HG02798 (cell line): ENCODE data around the gene UBTF.

Experiments
- ATAC-seq: cut with Tn5 transposase; IDR thresholded peaks from one replicate; pipeline ENCODE4 v1.9.1; 2021; ENCODE audit warnings: mild to moderate bottlenecking; ENCODE audit not compliant: unreplicated experiment, poor library complexity

Gene UBTF

DNA sequence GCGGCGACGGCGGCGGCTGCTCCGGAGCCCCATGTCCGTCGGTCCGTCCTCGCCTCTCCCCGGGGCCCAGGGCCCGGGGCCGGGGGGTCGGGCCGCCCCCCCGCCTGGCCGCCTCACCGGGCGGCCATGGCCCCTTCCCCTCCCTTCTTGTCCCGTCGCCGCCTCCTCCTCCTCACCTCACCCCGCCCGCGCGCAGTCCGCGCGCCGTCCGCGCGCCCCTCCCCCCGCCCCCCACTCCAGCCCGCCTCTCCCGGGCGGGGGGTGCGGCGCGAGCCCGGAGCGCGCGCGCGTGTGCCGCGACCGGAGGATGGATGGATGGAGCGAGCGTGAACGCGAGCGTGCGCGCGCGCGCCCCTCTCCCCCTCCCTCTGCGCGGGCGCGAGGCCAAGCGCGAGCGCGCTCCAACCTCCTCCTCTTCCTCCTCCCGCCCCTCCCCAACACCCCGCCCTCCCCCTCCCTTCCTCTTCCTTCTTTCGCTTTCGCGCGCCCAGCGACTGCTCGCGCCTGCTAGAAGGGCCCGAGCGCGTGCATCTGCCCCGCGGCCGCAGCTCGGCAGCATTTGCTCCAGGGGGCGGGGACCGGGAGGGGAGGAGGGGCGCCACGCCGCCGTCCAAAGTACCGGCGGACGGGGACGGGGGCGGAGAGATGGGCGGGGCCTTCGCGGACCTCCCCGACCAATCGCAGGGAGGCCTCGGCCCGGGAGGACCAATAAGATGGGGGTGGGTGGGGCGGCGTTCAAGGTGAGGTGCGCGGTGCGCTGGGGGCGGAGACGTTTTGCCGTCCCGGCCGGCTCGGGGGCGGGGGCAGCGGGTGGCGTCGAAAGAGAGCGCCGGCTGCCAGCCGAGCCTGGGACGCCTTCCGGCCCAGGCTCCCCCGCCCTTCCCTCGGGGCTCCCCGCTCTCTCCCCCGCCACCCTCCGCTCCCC is 19.7 kb downstream of the UBTF start, which contains the start of gene ATXN7L3:
Gene ATXN7L3, minus strand, starts transcription at position 332 of the 925 bp plus-strand sequence. CDS start 1,814 bp downstream, outside the sequence.
- peak; percentile 75 for ATAC-seq

DNA sequence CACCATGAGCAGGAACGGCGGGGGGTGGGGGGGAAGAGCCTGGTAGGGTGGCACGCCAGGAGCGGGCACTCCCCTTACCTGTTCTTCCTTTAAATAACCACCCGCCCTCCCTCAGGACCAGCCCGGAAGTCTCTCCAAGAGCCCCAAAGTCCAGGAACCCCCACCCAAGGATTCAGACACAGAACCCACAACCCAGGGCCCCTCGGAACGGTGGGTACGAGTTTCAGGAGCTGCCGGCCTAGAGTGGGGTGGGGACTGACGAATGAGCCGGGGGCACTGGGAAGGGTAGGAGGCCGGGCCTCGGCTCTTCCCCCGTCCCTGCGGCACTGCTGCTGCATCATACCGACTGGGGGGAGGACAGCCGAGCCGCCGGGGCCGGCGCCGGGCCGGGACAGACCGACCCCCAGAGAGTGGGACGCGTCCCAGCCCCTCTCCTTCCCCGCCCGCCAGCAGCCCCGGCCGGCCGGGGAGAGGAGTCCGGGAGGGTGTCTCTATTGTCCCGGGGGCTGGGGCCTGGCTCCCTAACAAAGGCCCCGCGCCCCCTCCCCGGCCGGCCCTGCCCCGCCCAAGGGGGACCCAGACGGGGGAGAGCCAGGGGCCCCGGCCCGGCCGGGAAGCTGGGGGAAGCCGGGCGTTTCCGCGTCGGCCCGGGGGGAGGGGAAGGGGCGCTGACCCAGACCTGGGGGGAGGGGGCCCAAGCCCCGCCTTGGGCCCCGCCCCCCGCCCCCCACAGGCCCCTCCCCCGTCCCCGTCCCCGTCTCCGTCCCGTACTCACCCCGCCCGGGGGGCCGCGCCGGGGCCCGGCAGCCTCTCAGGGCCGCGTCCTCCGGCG is 20.5 kb downstream of the UBTF start:
- ATAC-seq: peak; percentile 20

DNA sequence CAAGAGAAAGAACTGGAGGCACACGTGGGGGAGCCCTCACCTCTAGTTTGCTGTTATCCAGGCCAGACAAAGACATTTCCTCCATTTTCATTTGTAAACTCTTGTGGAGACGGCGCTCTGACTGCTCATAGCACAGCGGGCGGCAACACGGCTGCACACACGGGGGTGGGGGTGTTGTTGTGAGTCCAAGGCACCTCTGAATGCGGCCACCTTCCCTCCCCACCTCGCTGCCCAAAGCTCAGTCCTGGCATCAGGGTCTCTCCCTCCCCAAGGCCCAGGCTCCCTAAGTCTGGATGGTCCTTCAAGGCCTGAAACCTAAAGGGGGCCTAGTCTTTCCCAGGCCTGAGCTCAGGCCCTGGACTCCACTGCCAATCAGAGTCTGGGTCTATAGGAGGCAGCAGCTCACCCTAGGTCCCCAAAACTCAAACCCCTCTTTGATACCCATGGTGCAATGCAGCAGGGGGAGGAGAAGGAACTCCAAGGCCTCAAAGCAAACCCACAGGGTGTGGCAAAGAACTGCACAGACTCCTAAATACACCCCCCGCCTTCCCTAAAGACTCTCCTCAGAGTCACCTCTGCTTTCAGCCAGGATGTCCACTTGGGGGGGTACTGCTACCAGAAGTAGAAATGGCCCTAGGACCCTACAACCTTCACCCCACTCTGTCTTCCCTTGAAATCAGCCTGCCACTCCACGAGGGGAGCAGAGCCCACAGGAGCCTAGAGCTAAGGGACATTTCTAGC is 21.3 kb downstream of the UBTF start:
- ATAC-seq: no peak

DNA sequence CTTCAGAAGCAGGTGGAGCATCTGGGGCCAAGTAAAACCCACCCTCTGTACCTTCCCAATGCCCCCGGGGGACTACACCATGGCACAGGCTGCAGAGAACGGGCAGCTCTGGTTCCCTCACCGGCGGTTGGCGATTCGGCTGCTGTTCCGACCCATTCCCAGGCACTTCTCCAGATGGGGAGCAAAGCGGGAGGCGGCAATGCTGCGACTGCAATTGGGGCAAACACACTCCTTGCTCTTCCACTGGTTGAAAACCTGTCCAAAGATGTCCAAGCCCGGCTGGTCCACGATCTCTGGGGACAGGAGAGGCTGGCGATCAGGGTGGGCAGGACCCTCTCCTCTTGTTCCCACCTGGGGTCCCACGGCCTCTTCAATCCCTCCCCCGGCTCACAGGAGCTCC is 22.4 kb downstream of the UBTF start:
- no peak for ATAC-seq

DNA sequence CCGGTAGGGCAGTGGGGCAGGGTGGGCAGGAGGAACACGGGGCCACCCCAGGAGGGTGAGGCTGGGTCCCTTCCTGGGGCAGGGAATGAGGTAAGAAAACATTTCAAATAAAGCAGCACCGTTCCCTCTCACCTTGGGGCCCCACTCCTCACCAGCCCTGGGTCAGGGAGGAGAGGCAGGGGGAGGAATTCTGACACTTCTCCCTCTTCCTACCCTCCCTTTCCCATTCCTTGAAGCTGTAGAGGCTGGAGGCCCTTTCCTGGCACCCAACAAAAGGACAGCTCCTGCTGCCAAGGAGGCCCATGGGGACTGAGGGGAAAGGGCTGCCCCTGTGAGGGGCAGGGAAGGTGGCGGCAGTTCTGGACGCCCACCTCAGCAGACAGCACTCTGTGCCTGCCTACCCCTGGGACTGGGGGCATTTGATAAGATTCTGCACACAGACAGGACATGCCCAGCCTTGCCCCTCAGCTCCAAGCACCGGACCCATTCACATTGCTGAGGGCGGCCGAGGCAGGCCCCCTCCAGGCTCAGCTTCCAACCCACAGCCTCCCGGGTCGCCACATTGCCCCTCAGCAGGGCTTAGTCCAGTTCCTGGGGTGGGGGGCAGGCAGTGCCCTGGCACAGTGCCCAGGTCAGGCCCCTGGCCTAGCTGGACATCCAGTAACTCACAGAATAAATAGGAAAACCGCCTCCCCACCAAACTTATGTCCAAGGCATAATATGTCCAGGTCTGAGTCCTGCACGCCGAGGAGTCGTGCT is 26.0 kb downstream of the UBTF start:
- ATAC-seq: no peak

DNA sequence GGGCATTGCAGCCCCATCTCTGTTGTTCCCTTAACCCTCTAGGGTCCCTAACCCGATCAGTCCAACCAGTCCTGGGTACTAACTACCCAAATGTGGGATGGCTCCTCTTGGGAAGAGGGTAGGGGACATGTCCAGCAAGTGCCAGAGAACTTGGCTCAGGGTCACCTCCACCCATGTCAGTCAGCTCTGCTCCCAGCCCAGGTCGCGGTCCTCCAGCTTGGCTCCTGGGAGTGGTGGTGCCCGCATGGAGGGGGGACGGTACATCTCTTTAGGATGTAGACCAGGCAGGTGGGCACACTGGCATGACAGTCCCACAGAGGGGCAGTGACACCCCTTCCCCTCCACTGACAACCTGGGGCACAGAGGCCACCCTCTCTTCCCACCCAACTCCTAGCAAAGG is 26.7 kb downstream of the UBTF start:
- ATAC-seq: no peak

GRCh38 chr17:44191941-44192496 is 27.5 kb downstream of the UBTF start:
- ATAC-seq: no peak

DNA sequence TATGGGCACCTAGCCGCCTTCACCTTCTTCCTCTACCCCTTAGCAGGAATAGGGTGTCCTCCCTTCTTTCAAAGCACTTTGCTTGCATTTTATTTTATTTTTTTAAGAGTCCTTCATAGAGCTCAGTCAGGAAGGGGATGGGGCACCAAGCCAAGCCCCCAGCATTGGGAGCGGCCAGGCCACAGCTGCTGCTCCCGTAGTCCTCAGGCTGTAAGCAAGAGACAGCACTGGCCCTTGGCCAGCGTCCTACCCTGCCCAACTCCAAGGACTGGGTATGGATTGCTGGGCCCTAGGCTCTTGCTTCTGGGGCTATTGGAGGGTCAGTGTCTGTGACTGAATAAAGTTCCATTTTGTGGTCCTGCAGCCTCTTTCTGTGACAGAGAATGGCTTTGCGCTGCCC is 28.1 kb downstream of the UBTF start:
- no peak for ATAC-seq

DNA sequence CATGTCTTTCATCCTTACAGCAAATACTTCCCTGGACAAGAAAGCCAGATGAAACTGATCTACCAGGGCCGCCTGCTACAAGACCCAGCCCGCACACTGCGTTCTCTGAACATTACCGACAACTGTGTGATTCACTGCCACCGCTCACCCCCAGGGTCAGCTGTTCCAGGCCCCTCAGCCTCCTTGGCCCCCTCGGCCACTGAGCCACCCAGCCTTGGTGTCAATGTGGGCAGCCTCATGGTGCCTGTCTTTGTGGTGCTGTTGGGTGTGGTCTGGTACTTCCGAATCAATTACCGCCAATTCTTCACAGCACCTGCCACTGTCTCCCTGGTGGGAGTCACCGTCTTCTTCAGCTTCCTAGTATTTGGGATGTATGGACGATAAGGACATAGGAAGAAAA is 29.0 kb downstream of the UBTF start:
- ATAC-seq: no peak

DNA sequence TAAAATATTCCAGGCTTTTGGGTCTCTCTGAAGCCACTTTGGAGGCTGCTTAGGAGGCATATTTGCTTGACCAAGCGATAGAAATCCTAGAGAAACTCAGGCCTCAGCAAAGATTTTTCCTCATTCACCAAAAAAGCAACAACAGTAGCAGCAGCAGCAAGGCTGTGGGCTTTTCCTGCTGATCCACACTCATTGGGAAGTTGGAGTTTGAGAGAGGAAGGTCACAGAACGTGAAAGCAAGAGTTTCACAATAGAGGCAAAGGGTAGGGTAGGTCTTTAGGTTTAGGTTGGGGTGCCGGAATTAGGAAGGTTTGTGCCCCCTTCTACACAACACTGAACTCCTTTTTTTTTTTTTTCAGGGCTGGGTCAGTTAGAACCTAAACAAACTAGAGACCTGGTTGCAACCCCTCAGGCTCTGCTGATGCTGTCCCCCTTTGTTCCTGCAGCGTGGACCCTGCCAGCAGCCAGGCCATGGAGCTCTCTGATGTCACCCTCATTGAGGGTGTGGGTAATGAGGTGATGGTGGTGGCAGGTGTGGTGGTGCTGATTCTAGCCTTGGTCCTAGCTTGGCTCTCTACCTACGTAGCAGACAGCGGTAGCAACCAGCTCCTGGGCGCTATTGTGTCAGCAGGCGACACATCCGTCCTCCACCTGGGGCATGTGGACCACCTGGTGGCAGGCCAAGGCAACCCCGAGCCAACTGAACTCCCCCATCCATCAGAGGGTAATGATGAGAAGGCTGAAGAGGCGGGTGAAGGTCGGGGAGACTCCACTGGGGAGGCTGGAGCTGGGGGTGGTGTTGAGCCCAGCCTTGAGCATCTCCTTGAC is 30.7 kb downstream of the UBTF start:
- ATAC-seq: no peak

GRCh38 chr17:44187131-44187899 is 32.2 kb downstream of the UBTF start:
- ATAC-seq: peak; percentile 51

- ATAC-seq: peak; percentile 93
These were observed 33.0 kb downstream of the UBTF start, which contains the start of gene TMUB2 for GRCh38 chr17:44186307-44187130. TSS of gene TMUB2 (plus strand) at chr17:44186972. CDS start at chr17:44187709, 737 bp downstream.

- ATAC-seq: no peak
These were observed 35.2 kb downstream of the UBTF start for GRCh38 chr17:44184212-44184810.

DNA sequence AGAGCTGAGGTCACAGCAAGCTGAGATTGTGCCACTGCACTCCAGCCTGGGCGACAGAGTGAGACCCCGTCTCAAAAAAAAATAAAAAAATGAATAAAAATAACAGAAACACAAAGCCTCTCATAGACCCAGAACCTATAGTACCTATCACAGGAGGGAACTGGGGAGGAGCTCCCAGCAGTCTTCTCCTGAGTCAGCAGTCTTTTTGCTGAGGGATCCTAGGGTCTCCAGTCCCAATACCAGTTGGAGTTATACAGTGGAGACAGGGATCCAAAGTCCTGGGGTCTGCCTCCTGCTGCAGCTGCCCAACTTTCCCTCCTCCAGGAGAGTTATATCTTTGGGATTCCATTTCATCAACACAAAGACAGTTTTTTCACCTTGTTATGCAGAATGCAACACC is 36.5 kb downstream of the UBTF start:
- no peak for ATAC-seq

DNA sequence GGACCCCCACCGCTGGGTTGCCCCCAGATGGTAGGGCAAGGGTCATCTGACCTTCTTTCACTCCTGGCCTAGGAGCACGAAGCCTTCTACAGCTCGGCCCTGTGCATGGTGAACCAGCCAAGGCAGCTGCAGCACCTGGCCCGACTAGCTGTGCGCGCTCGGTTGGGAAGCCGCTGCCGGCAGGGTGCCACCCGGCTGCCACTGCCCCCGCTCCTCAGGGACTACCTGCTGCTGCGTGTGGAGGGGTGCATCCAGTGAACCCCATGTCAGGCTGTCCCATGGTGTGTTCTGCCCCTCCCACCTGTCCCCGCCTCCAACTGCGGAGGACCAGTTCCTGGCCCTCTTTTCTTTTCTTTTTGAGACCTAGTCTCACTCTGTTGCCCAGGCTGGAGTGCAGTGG is 41.3 kb downstream of the UBTF start:
- no peak for ATAC-seq

GRCh38 chr17:44177640-44178039 is 41.8 kb downstream of the UBTF start:
- ATAC-seq: no peak
